Retinal pigment epithelial cell (primary cell): ENCODE data around the gene ANAPC5.

Experiments
- DNase-seq: peaks from one replicate; pipeline ENCODE4 v3.0.0-alpha.2; 2010; ENCODE audit warnings: low read depth
- H3K4me3 ChIP-seq: 2 replicates; pipeline ENCODE4 v1.5.1; 2011; ENCODE audit warnings: mild to moderate bottlenecking, low read length, control low read depth, moderate library complexity
- TF ChIP-seq, protein P1 (sequence below): conservative IDR thresholded peaks from 2 replicates; pipeline ENCODE4 v1.5.1; 2011; ENCODE audit warnings: low read depth, low read length, control low read depth, inconsistent platforms

The ANAPC5 gene

DNA sequence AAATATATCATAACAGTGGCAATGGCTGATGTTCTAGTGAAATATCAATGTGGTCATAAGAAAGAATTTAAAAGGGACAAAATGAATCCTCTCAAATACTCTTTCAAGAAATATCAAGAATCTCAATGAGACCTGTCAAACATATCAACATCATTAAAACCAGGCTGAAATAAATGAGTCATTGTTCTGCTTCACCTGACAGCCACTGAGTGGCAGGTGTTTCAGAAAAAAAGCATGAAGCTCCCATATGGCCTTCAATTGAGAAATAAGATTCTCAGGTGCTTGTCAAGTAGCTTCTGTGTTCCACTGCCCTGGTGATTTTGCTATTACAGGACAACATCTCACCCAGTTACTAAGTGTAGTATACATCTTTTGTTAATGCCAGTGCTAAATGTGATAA lies 21.5 kb downstream of the ANAPC5 start:
- no peak for DNase-seq
- TF ChIP-seq, protein P1, sequence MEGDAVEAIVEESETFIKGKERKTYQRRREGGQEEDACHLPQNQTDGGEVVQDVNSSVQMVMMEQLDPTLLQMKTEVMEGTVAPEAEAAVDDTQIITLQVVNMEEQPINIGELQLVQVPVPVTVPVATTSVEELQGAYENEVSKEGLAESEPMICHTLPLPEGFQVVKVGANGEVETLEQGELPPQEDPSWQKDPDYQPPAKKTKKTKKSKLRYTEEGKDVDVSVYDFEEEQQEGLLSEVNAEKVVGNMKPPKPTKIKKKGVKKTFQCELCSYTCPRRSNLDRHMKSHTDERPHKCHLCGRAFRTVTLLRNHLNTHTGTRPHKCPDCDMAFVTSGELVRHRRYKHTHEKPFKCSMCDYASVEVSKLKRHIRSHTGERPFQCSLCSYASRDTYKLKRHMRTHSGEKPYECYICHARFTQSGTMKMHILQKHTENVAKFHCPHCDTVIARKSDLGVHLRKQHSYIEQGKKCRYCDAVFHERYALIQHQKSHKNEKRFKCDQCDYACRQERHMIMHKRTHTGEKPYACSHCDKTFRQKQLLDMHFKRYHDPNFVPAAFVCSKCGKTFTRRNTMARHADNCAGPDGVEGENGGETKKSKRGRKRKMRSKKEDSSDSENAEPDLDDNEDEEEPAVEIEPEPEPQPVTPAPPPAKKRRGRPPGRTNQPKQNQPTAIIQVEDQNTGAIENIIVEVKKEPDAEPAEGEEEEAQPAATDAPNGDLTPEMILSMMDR = no peak
- H3K4me3 ChIP-seq = no peak overlapping the region

DNA sequence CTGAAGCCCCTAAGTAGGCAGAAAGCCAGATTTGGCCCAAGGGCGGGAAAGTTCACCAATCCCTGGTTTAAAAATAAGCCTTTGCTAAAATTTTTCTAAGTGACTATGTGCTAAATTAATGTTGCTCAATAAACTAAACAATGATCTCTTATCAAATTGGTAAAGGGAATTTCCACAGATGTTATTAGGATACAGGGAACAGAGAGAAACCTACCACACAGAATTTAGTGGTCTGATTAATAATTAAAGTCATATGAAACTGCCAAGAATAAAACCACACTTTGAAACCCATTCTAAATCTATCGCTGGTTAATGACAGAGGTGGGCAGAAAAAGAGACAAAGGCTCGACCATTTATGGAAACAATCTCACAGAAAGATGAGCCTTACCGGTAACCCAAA lies 22.0 kb downstream of the ANAPC5 start:
- TF ChIP-seq, protein P1 = no peak
- H3K4me3 ChIP-seq = no peak overlapping the region
- DNase-seq = no peak

DNA sequence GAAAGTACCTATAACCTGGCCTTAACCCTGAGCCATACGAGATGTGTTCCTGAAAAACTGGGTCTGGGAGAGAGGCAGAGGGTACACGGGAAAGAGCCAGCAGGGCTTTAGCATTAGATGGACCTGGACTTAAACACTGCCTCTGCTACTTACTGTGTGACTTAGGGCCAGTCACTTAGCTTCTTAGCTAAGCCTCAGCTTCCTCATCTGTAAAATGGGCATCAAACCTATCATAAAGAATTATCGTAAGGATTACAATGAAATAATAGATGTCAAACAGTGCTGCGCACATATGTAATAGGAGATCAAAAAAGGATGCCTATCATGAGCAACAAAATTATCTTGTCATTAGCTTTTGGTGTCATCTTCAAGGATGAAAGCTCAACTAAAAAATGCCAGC lies 23.6 kb downstream of the ANAPC5 start:
- DNase-seq = no peak
- TF ChIP-seq, protein P1 = no peak
- H3K4me3 ChIP-seq = no peak overlapping the region

DNA sequence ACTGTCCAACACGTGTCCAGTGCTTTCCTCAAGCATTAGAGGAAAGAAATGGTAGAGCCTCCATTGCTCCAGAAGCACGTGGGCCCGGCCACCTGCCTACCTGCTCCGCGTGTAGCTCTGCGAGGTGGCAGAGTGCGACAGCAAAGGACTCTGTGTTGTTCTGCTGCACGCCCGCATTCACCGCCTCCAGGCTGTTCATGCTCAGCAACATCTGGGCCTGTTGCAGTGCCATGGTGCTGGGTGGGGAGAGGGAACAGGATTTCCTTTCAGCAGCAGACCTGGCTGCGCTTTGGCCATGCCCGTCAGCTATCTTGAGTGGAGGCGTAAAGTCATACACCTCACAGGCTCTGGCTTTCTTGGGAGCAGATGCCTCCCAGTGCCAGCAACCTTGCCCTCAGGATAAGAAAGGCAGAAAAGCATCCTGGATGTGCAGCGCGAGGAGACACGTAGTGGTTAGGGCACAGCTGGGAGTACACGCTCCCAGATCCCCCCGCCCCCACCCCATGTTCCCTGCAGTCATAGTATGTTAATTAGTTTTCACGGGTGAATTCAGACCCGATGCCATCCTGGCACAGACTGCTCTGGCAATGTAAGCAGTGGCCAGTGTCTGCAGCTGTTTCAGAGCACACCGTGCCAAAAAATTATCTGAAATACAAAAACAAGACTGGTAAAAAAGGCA lies 25.1 kb downstream of the ANAPC5 start:
- no peak for DNase-seq
- no peak overlapping the region for H3K4me3 ChIP-seq
- TF ChIP-seq, protein P1 = no peak

DNA sequence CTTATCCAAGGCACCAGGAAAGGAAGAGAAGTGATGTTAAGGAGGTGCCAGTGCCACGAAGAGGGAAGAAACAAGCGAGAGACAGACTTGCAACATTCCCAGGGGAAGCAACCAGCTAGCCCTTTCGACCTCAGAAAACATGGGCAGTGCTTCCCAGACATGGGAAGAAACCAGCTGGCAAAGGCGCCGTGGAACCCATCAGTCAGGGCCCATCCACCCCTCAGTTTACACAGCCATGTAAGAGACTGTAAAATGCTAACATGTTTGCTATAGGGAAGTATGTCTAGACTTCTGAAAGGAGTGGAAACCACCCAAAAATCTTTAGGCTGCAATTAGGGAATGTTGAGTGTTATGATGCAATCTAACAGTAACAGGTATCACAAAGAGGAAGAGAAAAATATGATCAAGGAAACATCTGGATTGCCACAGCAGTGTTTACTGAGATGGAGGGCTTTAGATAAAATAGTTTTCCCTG lies 26.3 kb downstream of the ANAPC5 start:
- DNase-seq = no peak
- H3K4me3 ChIP-seq = no peak overlapping the region
- TF ChIP-seq, protein P1 = no peak

DNA sequence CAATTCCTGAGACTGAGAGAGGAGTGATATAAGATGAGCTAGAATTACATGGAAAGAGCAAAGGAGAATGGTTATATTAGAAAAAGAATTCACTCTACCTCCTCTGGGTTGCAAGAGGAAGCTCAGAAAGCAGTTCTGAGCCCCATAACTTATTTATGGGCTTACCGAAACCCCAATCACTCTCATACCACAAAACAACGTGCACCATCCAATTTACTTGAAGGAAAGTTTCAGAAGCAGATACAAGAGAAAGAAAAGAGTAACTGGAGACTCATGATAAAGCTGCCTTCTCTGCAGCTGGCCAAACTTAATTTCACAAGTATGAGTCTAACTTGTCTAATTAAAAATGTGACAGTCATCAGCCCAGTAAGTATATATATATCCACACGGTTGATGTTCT lies 28.3 kb downstream of the ANAPC5 start:
- no peak for DNase-seq
- no peak overlapping the region for H3K4me3 ChIP-seq
- TF ChIP-seq, protein P1 = no peak

DNA sequence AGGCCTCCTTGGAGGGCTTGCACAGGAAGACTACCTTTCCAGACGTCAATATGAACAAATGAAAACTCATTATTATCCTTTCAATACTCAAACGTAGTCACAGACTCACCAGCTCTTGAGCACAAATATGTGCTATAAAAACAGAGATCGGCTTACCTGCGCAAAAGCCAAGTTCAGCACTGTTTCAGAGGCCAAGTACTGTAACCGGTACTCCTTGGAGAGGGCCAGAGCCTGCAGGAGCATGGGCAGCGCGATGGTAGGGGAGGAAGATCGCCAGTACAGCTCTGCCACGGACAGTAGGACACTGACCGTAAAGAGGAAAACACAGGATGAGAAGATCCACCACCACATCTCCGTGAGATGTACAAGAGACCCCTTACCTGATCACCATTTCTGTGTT lies 34.1 kb downstream of the ANAPC5 start:
- TF ChIP-seq, protein P1 = no peak
- H3K4me3 ChIP-seq = no peak overlapping the region
- DNase-seq = no peak
